Measurements from ENCODE around the gene DIPK1B.
"Not testable (repeated sequence)": the region's sequence is repeated elsewhere in the genome, so short reads cannot be mapped to it uniquely, and the experiment has no call there.

DIPK1B gene

DNA sequence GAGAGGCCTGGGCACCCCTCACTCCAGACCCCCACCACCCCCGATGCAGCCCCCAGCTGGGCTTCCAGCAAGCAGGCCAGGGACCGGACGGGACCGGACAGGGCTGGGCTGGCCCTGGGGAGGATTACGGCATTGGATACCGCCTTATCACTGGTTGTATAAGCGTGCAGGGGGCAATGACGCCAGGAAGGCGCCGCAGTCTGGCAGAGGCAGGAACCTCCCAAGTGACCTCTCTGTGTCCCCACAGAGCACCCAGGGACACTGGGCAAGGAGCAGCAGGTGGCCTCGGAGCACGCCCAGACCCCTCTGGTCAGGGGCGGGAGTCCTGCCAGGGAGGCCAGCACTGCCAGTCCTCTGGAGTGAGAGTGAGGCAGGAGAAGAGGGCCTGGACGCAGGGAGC lies 52.7 kb downstream of the DIPK1B start:
- H3K4me3 ChIP-seq (replicated peaks; ENCODE audit: insufficient read depth, low read length): no peak overlapping the region
- TF ChIP-seq, protein P1, sequence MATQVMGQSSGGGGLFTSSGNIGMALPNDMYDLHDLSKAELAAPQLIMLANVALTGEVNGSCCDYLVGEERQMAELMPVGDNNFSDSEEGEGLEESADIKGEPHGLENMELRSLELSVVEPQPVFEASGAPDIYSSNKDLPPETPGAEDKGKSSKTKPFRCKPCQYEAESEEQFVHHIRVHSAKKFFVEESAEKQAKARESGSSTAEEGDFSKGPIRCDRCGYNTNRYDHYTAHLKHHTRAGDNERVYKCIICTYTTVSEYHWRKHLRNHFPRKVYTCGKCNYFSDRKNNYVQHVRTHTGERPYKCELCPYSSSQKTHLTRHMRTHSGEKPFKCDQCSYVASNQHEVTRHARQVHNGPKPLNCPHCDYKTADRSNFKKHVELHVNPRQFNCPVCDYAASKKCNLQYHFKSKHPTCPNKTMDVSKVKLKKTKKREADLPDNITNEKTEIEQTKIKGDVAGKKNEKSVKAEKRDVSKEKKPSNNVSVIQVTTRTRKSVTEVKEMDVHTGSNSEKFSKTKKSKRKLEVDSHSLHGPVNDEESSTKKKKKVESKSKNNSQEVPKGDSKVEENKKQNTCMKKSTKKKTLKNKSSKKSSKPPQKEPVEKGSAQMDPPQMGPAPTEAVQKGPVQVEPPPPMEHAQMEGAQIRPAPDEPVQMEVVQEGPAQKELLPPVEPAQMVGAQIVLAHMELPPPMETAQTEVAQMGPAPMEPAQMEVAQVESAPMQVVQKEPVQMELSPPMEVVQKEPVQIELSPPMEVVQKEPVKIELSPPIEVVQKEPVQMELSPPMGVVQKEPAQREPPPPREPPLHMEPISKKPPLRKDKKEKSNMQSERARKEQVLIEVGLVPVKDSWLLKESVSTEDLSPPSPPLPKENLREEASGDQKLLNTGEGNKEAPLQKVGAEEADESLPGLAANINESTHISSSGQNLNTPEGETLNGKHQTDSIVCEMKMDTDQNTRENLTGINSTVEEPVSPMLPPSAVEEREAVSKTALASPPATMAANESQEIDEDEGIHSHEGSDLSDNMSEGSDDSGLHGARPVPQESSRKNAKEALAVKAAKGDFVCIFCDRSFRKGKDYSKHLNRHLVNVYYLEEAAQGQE (IDR thresholded peaks at IDR 0.05; ENCODE audit: insufficient replicate concordance, low read depth): no peak
- TF ChIP-seq GABPA (IDR thresholded peaks at IDR 0.05; ENCODE audit: low read depth): no peak
- no peaks in the 10 kb centered on the region for H3K27me3 ChIP-seq (ENCODE audit: insufficient read depth, poor library complexity, severe bottlenecking)
- H3K27ac ChIP-seq (replicated peaks): no peak overlapping the region
- no peak for DNase-seq (ENCODE audit: low read depth in 1 of 2, low spot score in 1 of 2)

DNA sequence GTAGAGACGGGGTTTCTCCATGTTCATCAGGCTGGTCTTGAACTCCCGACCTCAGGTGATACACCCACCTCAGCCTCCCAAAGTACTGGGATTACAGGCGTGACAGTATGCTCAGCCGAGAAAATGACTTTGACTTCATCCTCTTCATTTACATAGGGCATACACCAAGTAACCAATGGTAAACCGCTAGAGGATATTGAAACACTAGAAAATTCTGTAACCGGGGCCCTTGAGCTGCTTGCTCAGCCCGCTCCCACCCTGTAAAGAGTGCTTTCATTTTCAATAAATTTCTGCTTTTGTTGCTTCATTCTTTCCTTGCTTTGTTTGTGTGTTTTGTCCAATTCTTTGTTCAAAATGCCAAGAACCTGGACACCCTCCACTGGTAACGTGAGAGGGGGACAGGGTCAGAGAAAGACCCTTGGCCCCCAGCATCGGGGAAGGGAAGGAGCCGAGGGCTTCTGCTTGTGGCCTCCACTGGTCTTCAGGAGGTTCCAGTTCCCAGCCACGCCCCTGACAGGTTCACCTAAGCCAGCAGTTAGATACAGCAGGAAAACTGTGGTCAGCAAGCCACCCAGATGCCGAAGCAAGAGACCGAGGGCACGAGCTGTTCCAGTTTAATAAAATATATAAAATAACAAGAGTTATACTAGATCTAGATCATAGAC lies 53.5 kb downstream of the DIPK1B start:
- not testable (repeated sequence) for H3K4me3 ChIP-seq (replicated peaks; ENCODE audit: insufficient read depth, low read length); H3K27ac ChIP-seq (replicated peaks); DNase-seq (ENCODE audit: low read depth in 1 of 2, low spot score in 1 of 2); H3K27me3 ChIP-seq (ENCODE audit: insufficient read depth, poor library complexity, severe bottlenecking)

- not testable (repeated sequence) for H3K27me3 ChIP-seq (ENCODE audit: insufficient read depth, poor library complexity, severe bottlenecking); H3K27ac ChIP-seq (replicated peaks); H3K4me3 ChIP-seq (replicated peaks; ENCODE audit: insufficient read depth, low read length)
- DNase-seq (ENCODE audit: low read depth in 1 of 2, low spot score in 1 of 2): peak in 1 of 2 experiments; percentile 51
These were observed 54.2 kb downstream of the DIPK1B start for GRCh38 chr9:136766410-136767120.

GRCh38 chr9:136769710-136770191 lies 57.4 kb downstream of the DIPK1B start:
- H3K27ac ChIP-seq (replicated peaks): no peak overlapping the region
- DNase-seq (ENCODE audit: low read depth in 1 of 2, low spot score in 1 of 2): peak in 1 of 2 experiments; percentile 42
- H3K27me3 ChIP-seq (ENCODE audit: insufficient read depth, poor library complexity, severe bottlenecking): no peaks in the 10 kb centered on the region
- H3K4me3 ChIP-seq (replicated peaks; ENCODE audit: insufficient read depth, low read length): no peak overlapping the region
- TF ChIP-seq CTCF (IDR thresholded peaks at IDR 0.05; ENCODE audit: insufficient read depth, low read length) (peak; percentile 30), GABPA (IDR thresholded peaks at IDR 0.05; ENCODE audit: low read depth) (no peak)

DNA sequence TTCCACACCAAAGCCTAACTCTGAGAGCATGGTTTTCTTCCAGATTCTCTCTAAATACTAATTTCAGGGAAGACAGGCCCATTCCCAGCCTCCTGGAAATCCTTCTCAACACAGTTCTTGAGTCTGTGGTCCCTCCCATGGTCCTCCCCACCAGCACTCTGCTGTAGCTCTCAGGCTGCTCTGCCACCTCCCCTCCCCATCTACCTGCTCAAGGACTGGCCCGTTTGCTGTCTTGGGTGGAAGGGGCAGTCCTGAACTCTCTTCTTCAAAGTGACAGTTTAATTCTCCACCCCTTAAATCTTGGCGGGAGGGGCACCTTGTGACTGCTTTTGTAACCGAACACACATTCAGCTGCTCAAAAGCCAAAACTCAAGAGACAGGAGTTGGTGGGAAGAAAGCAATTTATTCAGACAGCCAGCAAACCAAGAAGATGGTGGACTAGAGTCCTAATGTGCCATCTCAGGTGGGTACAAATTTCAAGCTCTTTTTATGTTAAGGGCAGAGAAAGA lies 59.6 kb downstream of the DIPK1B start:
- Histone ChIP-seq H3K27ac (replicated peaks) (no peak overlapping the region), H3K27me3 (ENCODE audit: insufficient read depth, poor library complexity, severe bottlenecking) (no peaks in the 10 kb centered on the region), H3K4me3 (replicated peaks; ENCODE audit: insufficient read depth, low read length) (no peak overlapping the region)
- no peak for DNase-seq (ENCODE audit: low read depth in 1 of 2, low spot score in 1 of 2)
- TF ChIP-seq, protein P1 (IDR thresholded peaks at IDR 0.05; ENCODE audit: insufficient replicate concordance, low read depth): no peak
- TF ChIP-seq CTCF (IDR thresholded peaks at IDR 0.05; ENCODE audit: insufficient read depth, low read length) (no peak), POLR2AphosphoS5 (IDR thresholded peaks at IDR 0.05; ENCODE audit: low read depth) (no peak), SPI1 (IDR thresholded peaks at IDR 0.05; ENCODE audit: borderline replicate concordance, low read depth) (no peak), GABPA (IDR thresholded peaks at IDR 0.05; ENCODE audit: low read depth) (no peak)
